Fibroblast of lung (primary cell): ENCODE results near the gene USP53. TPM values are rescaled to one million over a fixed set of nuclear protein-coding genes. Genes with fewer than 3 reads are reported as not detected.

Experiments used
- DNase-seq, 2 donors: peaks; one replicate each; pipeline versions ENCODE4 v3.0.0 to v3.0.0-alpha.2; 2010; ENCODE audit warnings: low read depth in 2 of 2
- H2AFZ ChIP-seq: 2 replicates; pipeline ENCODE4 v1.5.1; 2012; ENCODE audit warnings: low read length, control low read depth, inconsistent platforms
- H3K27ac ChIP-seq: 2 replicates; pipeline ENCODE4 v1.5.1; 2011; ENCODE audit warnings: low read length, control low read depth; ENCODE audit not compliant: insufficient read depth
- H3K27me3 ChIP-seq: 2 replicates; pipeline ENCODE4 v1.5.1; 2011; ENCODE audit warnings: mild to moderate bottlenecking, low read length; ENCODE audit not compliant: control insufficient read depth, insufficient read depth
- H3K36me3 ChIP-seq: 2 replicates; pipeline ENCODE4 v1.5.1; 2011; ENCODE audit warnings: low read length; ENCODE audit not compliant: control insufficient read depth, insufficient read depth
- H3K4me1 ChIP-seq: 2 replicates; pipeline ENCODE4 v1.5.1; 2011; ENCODE audit warnings: low read length; ENCODE audit not compliant: control insufficient read depth, insufficient read depth; ENCODE audit errors: extremely low read depth
- H3K4me2 ChIP-seq: 2 replicates; pipeline ENCODE4 v1.5.1; 2011; ENCODE audit warnings: low read length, control low read depth; ENCODE audit not compliant: insufficient read depth; ENCODE audit errors: extremely low read depth
- H3K4me3 ChIP-seq, 4 experiments: fragments of 200-600 bp in 1 of 4; sonication (generic) in 1 of 4; replicated peaks in 1 of 4; 2 replicates each; pipeline ENCODE4 v1.5.1; 2011 to 2016; ENCODE audit warnings: low read length in 4 of 4, low read depth in 3 of 4, mild to moderate bottlenecking in 3 of 4, control low read depth in 2 of 4, inconsistent platforms in 1 of 4, mixed read lengths in 1 of 4; ENCODE audit not compliant: insufficient read depth in 1 of 4; ENCODE audit errors: control extremely low read depth in 1 of 4
- H3K79me2 ChIP-seq: 2 replicates; pipeline ENCODE4 v1.5.1; 2012; ENCODE audit warnings: mild to moderate bottlenecking, low read length, inconsistent platforms; ENCODE audit not compliant: control insufficient read depth, insufficient read depth
- H3K9ac ChIP-seq: 2 replicates; pipeline ENCODE4 v1.5.1; 2011; ENCODE audit warnings: mild to moderate bottlenecking, low read length, control low read depth; ENCODE audit not compliant: insufficient read depth
- H3K9me3 ChIP-seq: 2 replicates; pipeline ENCODE4 v1.5.1; 2012; ENCODE audit warnings: low read depth, low read length; ENCODE audit not compliant: control insufficient read depth, insufficient read depth
- H4K20me1 ChIP-seq: 2 replicates; pipeline ENCODE4 v1.5.1; 2011; ENCODE audit warnings: low read length; ENCODE audit not compliant: control insufficient read depth, insufficient read depth; ENCODE audit errors: extremely low read depth
- CTCF ChIP-seq, 2 donors: IDR thresholded peaks in 1 of 2; conservative IDR thresholded peaks in 1 of 2; 1 replicate in 1 of 2; 2 replicates in 1 of 2; pipeline ENCODE4 v1.5.1; 2011 to 2012; ENCODE audit warnings: low read length in 2 of 2, control low read depth in 1 of 2, inconsistent platforms in 1 of 2, low read depth in 1 of 2, mild to moderate bottlenecking in 1 of 2
- EZH2 ChIP-seq: IDR thresholded peaks from 2 replicates; pipeline ENCODE4 v1.5.1; 2012; ENCODE audit warnings: low read length, control low read depth, mild to moderate bottlenecking; ENCODE audit errors: missing control alignments
- polyA minus RNA-seq: library from RNA; depleted of rRNA, polyadenylated mRNA; stranded (reverse); fragments of >200 nt; gene quantifications from 2 replicates; pipeline ENCODE4 v1.2.3, GENCODE V29; 2011; ENCODE audit warnings: low replicate concordance
- polyA plus RNA-seq, 2 donors: library from polyadenylated mRNA; depleted of rRNA in 1 of 2; stranded (reverse) in 1 of 2; unstranded in 1 of 2; fragments of >200 nt; gene quantifications; 2 replicates each; pipeline ENCODE4 v1.2.1, GENCODE V29; 2011 to 2012; ENCODE audit warnings: missing spikeins in 1 of 2
- total RNA-seq: library from RNA; depleted of rRNA; stranded (reverse); fragments of >200 nt; gene quantifications from 2 replicates; pipeline ENCODE4 v1.2.1, GENCODE V29; 2014

The USP53 gene
- total RNA-seq = 90.7 and 102 TPM in 2 replicates
- 55.7 and 56.9 TPM in 2 replicates for polyA plus RNA-seq
- 35.7 and 37.3 TPM in 2 replicates for polyA plus RNA-seq (2012)
- 10.2 and 17.8 TPM in 2 replicates for polyA minus RNA-seq

GRCh38 chr4:119212234-119212963, at the start of gene USP53:
TSS of gene USP53 (plus strand) at chr4:119212713. CDS start at chr4:119239760, 27,047 bp downstream.
- Histone ChIP-seq H3K79me2 (peaks cover 38% of the 10 kb centered on the region), H4K20me1 (no peaks in the 10 kb centered on the region), H2AFZ (peak within 1 kb of the TSS; percentile 89), H3K27me3 (no peaks in the 10 kb centered on the region), H3K4me2 (peak within 1 kb of the TSS; percentile 89), H3K9ac (peak within 1 kb of the TSS; percentile 77), H3K9me3 (no peaks in the 10 kb centered on the region), H3K36me3 (no peaks in the 10 kb centered on the region), H3K27ac (peak within 1 kb of the TSS; percentile 89), H3K4me1 (peaks cover 20% of the 10 kb centered on the region), H3K4me3 (peak within 1 kb of the TSS; percentile 79 to 99 (median 89))
- peak; percentile 96 to 98 for DNase-seq
- no peak for TF ChIP-seq CTCF (conservative IDR thresholded peaks at IDR 0.05 in 1 of 2, IDR thresholded peaks at IDR 0.05 in 1 of 2; ENCODE audit: low read depth in 1 of 2, low read length in 2 of 2)
- TF ChIP-seq EZH2 = no peak

DNA sequence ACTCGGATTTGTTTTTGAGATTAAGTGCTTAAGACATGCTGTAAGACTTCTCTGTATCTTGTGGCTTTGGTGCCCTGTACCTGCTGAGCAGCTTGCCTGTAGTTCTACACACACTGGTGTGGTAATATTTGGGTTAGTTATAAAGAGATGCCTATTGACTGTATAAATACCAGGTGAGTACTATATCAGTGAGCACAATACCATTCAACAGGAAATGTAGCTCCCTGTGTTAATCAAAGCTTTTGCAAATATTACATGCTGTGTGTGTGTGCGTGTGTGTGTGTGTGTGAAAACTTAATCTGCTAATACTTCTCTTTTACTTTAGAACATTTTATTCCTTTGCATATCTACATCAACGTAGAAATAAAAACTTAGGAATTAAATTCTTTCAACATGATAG, 46.7 kb upstream of the USP53 start:
- Histone ChIP-seq H3K27me3 (no peaks in the 10 kb centered on the region), H3K4me3 (no peak overlapping the region), H3K9ac (no peak overlapping the region), H3K36me3 (no peaks in the 10 kb centered on the region), H3K27ac (no peak overlapping the region), H3K4me1 (no peaks in the 10 kb centered on the region), H4K20me1 (no peaks in the 10 kb centered on the region), H3K79me2 (no peaks in the 10 kb centered on the region), H3K4me2 (no peak overlapping the region), H2AFZ (no peak overlapping the region), H3K9me3 (no peaks in the 10 kb centered on the region)
- TF ChIP-seq CTCF (conservative IDR thresholded peaks at IDR 0.05 in 1 of 2, IDR thresholded peaks at IDR 0.05 in 1 of 2; ENCODE audit: low read depth in 1 of 2, low read length in 2 of 2) (no peak), EZH2 (no peak)
- DNase-seq = no peak

DNA sequence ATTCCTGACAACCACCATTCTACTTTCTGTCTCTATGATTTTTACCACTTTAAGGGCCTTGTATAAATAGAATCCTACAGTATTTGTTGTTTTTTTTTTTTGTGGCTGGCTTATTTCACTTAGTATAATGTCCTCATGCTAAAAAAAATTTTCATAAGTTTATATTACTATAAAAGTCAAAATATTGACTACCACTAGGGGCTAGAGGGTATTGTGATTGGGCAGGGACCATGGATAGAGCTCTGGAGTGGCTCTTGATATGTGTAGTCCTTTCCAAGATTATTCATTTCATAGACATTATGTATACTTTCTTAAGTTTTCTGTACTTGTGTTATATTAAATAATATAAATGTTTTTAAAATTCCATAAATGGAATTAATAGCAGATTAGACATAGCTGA, 42.3 kb upstream of the USP53 start:
- Histone ChIP-seq H3K79me2 (no peaks in the 10 kb centered on the region), H3K9me3 (no peaks in the 10 kb centered on the region), H3K27me3 (no peaks in the 10 kb centered on the region), H2AFZ (no peak overlapping the region), H3K36me3 (no peaks in the 10 kb centered on the region), H3K4me1 (no peaks in the 10 kb centered on the region), H3K9ac (no peak overlapping the region), H3K4me2 (no peak overlapping the region), H4K20me1 (no peaks in the 10 kb centered on the region), H3K4me3 (no peak overlapping the region), H3K27ac (no peak overlapping the region)
- TF ChIP-seq CTCF (conservative IDR thresholded peaks at IDR 0.05 in 1 of 2, IDR thresholded peaks at IDR 0.05 in 1 of 2; ENCODE audit: low read depth in 1 of 2, low read length in 2 of 2) = no peak
- no peak for TF ChIP-seq EZH2
- no peak for DNase-seq
